Stimulated activated CD8-positive, alpha-beta memory T cell treated with anti-CD3 and anti-CD28 coated beads, Interleukin-7, amount 100 ng/mL, for 4 hours (primary cell): ENCODE data around the gene SARNP.
A peak's percentile ranks its signal among the peaks of the same experiment; 100 is the strongest.

Experiments
- DNase-seq, 2 donors: peaks; one replicate each; pipeline ENCODE4 v3.0.0-alpha.2; 2020; ENCODE audit warnings: low read depth in 2 of 2

Gene SARNP

DNA sequence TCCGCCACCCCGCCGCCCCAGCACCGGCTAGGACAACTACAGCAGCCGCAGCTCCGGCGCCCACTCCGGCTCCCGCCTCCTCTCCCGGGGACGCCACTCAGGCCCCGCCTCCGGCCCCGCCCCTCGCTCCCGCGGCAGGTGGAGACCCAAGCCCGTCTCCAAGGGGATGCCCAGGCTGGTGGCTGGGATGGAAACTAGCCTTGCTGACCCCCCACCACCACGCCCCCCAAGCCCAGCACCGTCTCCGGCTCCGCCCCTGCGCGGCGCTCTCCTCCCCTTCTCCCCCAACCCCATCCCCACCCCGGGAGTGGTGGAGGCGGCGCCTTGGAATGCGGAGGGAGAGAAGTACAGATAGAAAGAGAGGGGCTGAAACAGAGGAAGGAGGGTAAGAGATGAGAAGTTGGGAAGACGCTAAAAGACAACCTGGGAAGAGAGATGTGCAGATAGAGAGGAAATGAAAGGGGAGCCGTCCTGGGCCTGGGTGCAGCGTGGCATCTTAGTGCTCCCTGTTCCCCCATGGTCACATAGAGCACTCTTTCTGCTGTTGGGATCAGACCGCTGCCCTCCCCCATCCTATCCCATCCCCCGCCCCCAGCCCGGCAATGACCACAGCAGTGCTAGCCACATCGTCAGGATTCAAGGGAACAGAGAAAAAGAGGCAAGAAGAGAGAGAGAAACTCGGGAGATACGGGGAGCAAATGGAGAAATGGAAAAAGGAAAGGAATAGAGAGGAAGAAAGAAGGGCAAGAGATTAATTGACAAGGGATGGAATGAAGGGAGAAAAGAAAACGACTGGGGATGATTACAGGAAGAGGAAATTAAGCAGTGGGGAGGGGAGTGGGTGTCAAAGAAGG is 109.5 kb downstream of the SARNP start, which contains the start of gene ITGA7:
Gene ITGA7, minus strand, starts transcription at position 64 of the 854 bp plus-strand sequence. CDS start 222 bp downstream, outside the sequence.
- DNase-seq = peak in 1 of 2 donors; percentile 63
